Measurements from ENCODE around the gene BSDC1.

BSDC1 gene

DNA sequence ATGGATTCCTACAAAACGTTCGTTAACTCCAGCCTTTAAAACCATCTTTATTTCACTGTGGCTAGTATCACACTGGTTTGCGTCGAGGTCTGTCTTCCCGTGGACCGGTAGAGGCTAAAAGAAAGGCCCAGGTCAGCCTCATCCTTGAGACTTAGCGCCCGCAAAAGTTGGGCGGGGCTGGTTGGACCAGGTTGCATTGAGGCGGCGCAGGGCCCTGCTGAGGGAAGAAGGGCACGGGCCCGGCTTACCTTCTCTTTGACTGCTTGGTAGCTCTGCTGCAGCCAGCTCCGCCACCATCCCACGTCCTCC lies 455 bp downstream of the BSDC1 start:
- DNase-seq (ENCODE audit: low read depth in 2 of 2): peak in 1 of 2 donors; percentile 23

DNA sequence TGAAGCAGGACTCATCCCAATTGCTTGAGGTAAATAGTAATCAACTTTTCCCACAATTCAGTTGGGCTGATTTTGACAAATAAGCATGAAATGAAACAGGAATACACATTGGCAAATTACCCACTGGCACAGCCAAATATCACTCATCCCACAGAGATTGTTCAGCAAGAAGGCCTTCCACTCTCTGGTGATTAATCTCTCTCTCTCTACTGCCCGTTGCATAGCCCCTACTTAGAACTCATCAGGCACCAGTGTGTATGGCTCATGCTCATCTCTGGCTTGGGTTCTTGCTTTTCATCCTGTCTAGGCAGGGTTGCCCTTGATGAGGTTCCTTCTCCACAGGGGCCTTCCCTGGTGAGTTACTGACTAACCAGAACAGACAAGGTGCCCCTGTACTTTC lies 1.1 kb downstream of the BSDC1 start:
- DNase-seq (ENCODE audit: low read depth in 2 of 2): no peak

DNA sequence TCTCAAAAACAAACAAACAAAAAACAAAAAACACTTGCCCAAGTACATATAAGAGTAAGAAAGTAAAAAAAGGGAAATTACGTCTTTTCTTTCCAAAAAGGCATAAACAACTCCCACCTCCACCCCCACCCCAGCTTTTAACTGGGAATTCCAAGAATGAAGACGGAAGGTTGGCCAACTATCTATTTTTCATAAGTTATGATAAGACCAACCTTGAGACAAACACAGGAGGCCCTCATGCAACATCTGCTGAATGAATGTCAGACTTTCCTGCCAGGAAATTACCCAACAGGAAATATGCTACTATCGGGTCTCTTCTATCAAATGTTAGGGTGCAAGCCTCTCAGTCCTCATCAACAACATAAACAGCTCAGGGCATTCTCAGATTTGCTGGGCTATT lies 1.9 kb downstream of the BSDC1 start:
- DNase-seq (ENCODE audit: low read depth in 2 of 2): no peak

DNA sequence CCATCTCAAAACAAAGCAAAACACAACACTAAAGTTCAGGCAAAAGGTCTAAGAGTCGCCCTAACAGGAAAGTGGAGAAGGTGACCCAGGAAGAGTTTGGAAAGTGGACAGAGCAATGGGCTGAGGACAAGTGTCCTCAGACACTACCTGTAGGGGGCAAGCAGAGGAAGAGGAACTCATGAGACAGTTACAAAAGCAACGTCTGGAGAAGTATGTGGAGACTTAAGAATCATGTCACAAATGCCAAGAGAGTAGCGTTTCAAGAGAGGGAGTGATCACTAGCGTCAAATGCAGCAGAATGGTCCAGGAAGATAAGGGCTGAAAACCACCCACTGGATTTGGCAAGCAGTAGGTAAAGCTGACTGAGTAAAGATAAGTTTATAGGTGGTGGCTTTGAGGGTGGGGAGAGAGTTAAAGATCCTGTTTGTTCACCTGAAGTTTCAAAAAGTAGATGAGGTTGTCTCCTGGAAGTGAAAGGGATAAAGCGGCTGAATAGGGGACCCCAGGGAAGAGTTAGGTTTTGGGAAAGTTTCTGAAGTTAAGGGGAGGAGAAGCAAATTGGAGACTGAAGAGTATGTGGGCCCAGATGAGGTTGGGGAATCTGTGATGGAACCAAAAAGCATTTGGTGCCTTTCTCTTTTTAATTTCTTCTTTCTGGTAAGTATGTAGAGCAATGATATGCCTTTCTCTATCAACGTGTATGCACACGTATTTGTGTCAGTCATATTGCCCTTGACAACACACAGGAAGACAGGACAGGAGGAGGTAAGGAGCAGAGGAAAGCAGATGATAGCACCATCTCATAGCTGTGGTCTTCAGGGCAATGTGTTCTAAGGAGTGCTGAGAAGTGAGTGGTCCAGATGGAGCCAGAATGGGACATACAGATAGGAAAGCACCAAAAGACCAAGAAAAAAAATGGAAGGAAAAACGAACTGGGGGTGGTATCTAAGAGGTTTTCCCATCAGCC lies 3.1 kb downstream of the BSDC1 start:
- no peak for DNase-seq (ENCODE audit: low read depth in 2 of 2)

DNA sequence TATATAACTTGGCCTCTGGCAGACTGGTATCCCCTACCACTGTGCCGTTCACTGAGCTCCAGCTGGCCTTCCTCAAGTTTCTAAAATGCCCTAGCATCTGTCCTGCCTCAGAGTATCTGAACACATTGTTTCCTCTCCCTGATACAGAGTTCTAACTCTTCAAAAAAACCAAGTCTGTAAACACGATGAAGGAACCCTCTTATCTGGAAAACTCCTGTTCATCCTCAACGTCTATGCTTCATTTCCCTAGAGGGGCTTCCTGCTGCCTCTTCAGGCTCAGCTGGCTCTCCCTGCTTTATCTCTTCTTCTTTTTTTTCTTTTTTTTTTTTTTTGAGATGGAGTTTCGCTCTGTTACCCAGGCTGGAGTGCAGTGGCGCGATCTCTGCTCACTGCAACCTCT lies 5.6 kb downstream of the BSDC1 start:
- DNase-seq (ENCODE audit: low read depth in 2 of 2): no peak

DNA sequence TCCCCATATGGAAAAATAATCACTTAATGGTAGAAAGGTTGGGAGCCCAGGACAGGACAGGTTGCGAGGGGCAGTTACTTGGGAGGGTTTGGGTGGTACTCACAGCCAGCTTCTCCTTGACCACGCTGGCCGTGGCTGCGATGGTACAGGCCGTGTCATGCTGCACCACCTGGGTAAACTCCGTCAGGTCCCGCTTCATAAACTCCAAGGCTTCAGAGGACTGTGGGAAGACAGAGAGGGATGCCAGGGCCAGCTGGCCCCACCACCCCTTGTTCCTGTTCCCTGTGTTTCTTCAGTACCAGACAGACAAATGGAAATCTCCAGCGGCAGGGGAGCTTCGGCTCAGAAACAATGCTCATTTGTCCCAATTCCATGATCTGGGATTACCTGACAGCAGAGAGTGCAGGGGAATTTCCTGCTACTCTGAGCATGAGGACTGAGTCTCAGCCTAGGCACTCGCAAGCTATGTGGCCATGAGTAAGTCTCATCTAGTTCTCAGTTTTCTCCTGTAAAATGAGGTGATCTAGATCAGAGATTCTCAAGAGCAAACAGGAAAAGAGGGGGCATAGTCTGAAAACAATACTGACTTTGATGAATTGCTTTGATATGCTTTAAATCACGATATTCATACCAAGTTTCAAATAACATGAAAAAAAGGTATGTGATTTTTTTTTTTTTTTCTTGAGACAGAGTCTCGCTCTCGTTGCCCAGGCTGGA lies 7.4 kb downstream of the BSDC1 start:
- DNase-seq (ENCODE audit: low read depth in 2 of 2): no peak

DNA sequence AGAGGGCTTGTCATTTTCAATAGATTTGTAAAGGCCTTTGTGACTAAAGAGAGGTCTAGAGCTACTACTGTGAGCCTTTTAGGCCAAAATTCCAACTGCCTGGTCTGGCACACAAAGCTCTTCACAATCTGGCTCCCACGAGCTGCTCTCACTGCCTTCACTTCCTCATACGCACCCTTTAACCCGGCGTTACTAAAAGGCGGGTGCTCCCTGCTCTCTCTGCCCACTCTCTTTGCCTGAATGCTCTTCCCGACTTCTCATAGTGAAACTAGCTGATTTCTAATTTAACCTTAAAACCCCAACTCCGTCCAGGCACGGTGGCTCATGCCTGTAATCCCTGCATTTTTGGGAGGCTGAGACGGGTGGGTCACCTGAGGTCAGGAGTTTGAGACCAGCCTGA lies 14.2 kb downstream of the BSDC1 start:
- no peak for DNase-seq (ENCODE audit: low read depth in 2 of 2)

DNA sequence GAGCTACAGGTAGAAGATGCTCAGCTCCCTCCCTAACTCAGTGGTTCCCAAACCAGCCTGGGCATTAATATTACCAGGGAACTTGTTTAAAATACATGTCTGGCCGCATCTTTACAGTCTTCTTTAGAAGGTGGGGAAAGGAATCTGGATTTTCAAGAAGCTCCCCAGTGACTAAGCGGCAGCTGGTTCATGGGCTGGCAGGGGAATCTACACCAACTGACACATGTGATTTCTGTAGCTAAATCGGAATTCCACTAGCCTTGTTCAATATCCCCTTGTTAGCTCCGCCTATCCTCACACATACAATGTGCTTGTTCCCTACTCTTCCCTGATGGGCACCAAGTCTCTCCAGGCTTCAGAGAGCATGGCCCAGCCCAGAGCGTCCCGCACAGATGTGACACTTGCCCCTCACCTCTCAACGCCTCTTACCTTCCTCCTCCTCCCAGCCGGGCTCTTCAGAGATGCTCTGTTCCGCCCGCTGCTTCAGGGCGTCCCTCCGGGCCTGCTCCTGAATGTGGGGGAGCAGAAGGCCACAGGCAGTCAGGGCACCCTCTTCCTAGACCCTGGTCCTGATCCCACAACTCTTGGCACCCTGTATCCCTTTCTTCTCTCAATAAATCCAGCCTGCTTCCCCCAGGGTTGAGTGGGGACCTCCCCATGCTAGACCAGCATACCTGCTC lies 16.6 kb downstream of the BSDC1 start:
- DNase-seq (ENCODE audit: low read depth in 2 of 2): no peak

DNA sequence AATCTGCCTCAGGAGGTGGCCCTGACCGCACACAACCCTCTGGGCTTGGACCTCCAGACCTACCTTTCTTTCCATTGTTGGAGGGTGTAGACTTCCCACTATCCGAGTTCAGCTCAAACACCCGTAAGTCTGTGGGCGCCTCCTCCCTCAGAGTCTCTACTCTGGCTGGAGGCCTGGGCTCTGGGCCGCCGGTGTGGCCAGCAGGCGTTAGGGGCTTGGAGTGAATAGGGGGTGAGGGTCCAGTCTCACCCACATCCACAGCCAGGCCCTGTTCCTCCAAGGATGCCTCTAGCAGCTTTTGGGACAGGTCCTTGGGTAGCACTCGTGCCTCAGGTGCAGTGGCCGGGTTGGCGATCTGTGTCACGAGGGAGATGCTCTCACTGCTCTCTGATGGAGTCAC lies 18.0 kb downstream of the BSDC1 start:
- DNase-seq (ENCODE audit: low read depth in 2 of 2): no peak

DNA sequence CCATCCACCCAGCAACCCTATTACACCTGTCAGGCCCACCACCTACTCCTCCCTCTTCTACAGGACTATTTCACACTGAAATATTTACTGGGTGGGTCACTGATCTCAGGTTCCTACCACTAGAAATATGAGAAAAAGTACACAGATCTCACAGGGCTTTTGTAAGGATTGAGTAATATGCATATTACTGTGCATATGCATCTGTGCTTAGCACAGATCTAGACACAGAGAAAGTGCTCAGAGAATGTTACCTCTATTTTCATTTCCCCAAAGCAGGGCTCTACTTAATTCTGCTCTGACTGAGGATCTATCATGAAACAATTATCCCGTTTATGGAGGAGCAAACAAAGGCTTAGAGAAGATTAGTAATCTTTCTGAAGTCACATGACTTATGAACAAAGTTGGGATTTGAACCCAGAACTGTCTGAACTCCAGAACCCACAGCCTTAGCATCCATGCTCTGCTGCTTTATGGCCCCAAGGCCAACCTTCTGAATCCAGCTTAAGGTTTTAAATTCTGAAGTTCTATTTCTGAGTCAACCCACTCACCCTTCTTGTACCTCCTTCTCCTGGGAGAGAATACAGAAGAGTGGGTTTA lies 20.1 kb downstream of the BSDC1 start:
- no peak for DNase-seq (ENCODE audit: low read depth in 2 of 2)

DNA sequence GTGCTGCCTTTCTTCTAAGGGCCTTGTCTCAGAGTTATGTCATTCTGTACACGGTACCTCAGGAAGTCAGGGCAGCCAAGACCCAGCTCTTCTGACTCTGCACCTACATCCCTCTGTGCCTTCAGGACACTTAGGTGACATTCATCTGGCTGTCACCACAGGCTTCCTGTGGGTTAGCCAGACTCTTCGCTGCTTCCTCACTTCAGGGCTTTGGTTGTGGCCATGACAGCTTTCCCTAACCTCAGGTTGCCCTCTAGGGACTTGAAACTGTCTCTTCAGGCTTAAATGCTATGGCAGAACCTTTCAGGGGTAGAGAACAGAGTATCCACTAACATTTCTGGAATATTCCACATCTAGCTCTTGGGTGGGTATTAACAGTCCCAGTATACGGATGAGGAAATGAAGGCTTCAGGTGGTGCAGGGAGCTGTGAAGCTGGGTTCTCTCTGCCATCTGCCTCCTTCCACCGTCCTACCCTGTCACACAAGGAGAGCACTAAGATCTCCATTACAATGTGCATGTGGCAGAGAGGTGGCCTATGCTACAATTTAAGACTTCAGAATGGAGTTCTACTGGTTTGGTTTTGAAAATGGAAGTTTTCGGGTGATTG lies 22.0 kb downstream of the BSDC1 start:
- DNase-seq (ENCODE audit: low read depth in 2 of 2): no peak

DNA sequence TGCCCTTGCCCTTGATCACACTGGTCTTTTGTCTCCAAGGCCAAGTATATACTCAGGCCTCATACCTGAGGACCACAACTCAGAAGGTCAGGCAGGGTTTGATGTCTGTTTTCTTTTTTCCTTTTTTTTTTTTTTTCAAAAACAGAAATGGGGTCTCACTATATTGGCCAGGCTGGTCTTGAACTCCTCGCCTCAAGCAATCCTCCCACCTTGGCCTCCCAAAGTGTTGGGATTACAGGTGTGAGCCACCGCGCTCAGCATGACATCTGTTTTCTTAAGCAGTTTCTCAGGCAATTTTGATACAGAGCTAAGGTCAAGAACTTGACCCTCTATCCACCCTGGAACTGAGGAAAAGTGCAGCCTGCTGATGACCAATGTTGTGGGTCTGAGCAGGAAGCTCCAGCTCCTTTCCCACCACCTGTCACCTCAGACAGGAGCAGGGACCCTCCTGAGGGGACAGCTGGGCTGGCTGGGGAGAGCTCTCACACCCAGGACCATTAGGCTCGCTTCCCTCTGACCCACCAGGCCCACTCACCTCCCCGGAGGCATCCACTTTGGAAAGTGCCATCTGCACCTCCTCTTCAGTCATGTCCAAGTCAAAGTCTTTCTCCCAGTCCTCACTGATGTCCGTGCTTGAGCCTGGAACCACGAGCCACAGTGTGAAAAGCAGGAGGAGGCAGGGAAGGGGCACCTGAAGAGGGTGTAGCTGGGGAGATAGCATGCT lies 26.2 kb downstream of the BSDC1 start:
- DNase-seq (ENCODE audit: low read depth in 2 of 2): no peak

DNA sequence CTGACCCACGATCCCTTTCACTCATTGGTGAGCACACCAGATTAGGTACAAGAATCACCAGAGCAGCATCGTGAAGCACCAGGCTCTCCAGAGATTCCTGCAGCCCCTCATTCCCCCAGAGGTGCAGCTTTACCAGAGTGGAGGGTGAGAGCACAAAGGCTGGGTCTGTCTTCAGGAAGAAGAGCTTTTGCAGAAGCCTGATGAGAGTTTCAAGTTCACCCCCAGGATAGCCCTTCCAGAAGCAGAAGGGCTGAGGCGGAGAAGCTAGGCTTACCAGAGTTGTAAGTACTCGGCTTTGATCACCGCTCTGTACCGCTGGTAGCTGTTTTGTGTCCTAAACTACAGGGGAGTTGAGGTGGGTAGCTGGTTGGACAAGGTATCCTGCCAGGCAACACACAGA lies 28.8 kb downstream of the BSDC1 start:
- no peak for DNase-seq (ENCODE audit: low read depth in 2 of 2)

DNA sequence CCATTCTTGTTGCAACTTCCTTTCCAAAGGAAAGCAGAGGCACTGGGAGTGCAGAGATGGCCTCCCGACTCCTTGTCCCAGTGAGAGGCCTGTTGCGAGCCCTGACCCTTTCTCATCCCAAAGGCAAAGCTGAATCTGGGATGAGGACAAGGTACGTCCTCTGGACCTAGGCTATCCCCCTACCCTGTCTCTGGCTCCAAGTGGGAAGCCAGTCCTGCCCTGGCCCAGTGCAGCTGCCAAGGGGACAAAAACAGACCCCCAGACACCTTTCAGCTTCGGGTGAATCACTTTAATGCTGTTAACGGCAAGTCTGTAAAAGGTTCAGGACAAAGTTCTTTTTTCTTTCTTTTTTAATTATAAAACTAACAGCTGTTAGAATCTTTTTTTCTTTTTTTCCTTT lies 29.4 kb downstream of the BSDC1 start:
- DNase-seq (ENCODE audit: low read depth in 2 of 2): no peak

DNA sequence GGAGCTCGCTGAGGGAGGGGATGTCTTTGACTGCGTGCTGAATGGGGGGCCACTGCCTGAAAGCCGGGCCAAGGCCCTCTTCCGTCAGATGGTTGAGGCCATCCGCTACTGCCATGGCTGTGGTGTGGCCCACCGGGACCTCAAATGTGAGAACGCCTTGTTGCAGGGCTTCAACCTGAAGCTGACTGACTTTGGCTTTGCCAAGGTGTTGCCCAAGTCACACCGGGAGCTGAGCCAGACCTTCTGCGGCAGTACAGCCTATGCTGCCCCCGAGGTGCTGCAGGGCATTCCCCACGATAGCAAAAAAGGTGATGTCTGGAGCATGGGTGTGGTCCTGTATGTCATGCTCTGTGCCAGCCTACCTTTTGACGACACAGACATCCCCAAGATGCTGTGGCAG lies 30.5 kb downstream of the BSDC1 start:
- no peak for DNase-seq (ENCODE audit: low read depth in 2 of 2)

DNA sequence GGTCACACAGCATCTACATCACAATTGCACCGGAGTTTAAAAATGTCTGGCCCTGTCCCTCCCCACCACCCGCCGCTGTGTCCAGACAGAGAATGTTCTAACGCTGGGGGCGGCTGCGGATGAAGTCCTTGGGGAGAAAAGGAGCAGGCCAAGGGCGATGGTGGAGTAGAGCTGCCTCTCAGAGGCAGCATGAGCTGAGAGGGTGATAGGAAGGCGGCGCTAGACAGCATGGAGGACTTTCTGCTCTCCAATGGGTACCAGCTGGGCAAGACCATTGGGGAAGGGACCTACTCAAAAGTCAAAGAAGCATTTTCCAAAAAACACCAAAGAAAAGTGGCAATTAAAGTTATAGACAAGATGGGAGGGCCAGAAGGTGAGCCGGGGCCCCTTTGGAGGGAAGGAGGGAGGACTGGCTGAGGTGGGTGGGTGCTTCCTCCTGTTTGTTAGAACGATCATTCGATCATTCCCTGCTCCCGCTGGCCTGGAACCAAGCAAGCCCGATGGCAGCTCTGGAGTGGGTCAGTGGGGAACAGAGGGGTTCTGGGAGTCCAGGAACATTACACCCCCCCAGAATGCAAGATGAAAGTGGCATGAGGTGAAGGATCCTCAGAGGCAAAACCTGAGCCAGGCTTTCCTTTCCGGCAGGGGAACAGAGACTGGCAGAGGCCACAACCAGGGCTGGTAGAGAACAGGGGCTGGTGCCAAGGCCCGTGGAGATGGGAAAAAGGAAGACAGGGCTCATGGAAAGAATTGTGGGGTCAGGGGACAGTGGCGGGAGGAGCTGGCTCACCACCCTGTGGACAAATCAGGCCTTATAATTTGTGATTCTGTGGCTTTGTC lies 31.5 kb downstream of the BSDC1 start, which contains the start of the genes FAM229A and TSSK3:
FAM229A (minus strand) TSS at position 12 of the 840 bp plus-strand sequence. CDS start 394 bp downstream, outside the sequence.
TSSK3 (plus strand) TSS at position 66 of the 840 bp plus-strand sequence; CDS start at position 229, 163 bp downstream.
- DNase-seq (ENCODE audit: low read depth in 2 of 2): no peak

DNA sequence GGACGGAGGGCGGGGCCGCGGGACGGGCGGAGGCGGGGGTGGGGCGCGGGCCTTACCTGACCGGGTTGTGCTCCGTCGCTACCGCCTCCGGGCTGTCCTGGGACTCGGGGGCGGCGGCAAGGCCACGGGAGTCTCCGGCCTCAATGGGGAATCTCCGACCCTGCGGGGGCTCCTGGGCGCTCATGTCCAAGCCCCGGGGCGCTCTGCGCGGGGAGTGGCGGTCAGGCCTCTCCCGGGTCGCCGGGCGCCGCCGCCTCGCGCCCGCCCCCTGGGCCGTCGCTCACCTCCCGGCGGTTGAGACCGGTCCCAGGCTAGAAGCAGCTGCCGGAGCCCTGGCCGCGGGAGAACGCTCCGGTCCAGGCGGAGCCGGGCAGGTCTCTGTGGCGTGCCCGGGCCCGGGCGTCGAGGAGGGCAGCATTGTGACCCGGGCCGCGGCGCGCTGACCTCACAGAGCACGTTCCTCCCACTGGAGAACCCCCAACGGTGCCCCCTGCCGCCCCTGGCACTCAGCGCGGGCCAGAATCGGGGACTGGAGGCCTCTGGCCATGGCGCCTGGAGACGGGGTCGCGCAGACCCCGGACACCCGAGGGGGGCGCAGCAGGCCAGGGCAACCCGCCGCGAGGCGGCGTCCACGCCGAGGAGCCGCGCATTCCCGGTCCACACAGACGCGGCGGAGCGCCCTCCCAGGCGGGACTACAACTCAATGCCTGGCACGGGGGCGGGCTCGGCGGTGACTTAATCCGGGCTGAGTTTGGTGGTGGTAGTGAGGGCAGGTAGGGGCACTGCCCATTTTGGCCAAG lies 32.4 kb downstream of the BSDC1 start:
- DNase-seq (ENCODE audit: low read depth in 2 of 2): no peak

DNA sequence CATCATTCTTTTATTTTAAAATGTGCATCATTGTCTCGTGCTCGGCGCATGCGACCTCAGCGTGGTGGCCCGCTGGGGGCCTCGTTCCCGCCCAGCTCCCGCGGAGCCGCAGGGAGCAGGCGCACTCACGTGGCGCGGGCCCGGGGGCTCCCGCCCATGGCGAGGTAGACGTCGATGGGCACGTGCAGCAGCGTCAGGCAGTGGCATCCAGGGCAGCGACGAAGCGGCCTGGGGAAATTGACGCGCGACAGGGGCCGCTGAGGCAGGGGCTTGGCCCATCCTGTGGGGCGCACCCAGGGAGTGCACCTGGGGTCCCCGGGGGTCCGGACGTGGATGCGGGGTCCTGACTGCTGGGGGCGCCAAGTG lies 33.0 kb downstream of the BSDC1 start:
- DNase-seq (ENCODE audit: low read depth in 2 of 2): no peak

DNA sequence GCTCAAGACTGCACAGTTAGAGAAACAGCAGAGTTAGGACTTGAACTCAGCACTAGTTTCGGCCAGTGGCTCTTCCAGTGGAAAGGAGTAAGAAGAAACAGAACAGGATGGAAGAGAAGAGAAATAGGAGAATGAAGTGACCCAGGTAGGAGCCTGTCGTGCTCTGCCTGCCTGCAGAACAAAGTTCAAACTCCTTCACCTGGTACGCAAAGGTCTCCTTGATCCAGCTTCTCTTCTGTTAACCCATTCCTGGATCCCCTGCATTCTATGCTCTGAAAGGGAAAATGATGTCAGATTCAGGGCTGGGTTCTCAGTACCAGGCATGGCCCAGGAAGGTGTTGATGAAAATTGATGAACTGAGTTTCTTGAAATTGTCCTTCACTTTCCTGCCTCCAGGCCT lies 35.8 kb downstream of the BSDC1 start:
- no peak for DNase-seq (ENCODE audit: low read depth in 2 of 2)

Data from stimulated activated CD4-positive, alpha-beta T cell treated with anti-CD3 and anti-CD28 coated beads, Interleukin-4, amount 100 ng/mL, for 48 hours (primary cell).